Left ventricle myocardium inferior (tissue), 1 donor: ENCODE data around the gene APC. TPM values are rescaled to one million over a fixed set of nuclear protein-coding genes. Genes with fewer than 3 reads are reported as not detected.

Experiments used
- DNase-seq: peaks from one replicate; pipeline ENCODE4 v3.0.0-alpha.2; 2020
- H3K27ac ChIP-seq: fragments of 200-600 bp; replicated peaks from 2 replicates; pipeline ENCODE4 v1.8.0; 2021
- H3K27me3 ChIP-seq: fragments of 200-600 bp; 2 replicates; pipeline ENCODE4 v1.8.0; 2021; ENCODE audit warnings: low read depth
- H3K36me3 ChIP-seq: fragments of 200-600 bp; 2 replicates; pipeline ENCODE4 v1.8.0; 2021
- H3K4me1 ChIP-seq: fragments of 200-600 bp; 2 replicates; pipeline ENCODE4 v1.8.0; 2021
- H3K4me3 ChIP-seq: fragments of 200-600 bp; 2 replicates; pipeline ENCODE4 v1.8.0; 2021; ENCODE audit warnings: mild to moderate bottlenecking, moderate library complexity
- H3K9me3 ChIP-seq: fragments of 200-600 bp; replicated peaks from 2 replicates; pipeline ENCODE4 v1.8.0; 2021
- intact Hi-C: fragments of 100-400 bp; cut with micrococcal nuclease; formaldehyde crosslinking; loops from one replicate; pipeline ENCODE4 v1.11.0; 2022
- total RNA-seq: library from RNA; stranded (reverse); fragmentation: NEBNext Ultra II Directional; extraction: Animal tissue kit (Norgen Biotek cat#: 25700); gene quantifications from one replicate; pipeline ENCODE4 v1.2.1, GENCODE V29; 2021
- TF ChIP-seq, protein P1 (sequence below): fragments of 200-600 bp; IDR thresholded peaks from 2 replicates; pipeline ENCODE4 v1.8.0; 2021; ENCODE audit warnings: antibody characterized with exemption, mild to moderate bottlenecking, borderline replicate concordance
- donor health status: DM: no; HTN: yes; CAD: no; lungs with severe emphysema.

The APC gene
- total RNA-seq, 1 donor from 2014 or later, result 33.4 TPM

DNA sequence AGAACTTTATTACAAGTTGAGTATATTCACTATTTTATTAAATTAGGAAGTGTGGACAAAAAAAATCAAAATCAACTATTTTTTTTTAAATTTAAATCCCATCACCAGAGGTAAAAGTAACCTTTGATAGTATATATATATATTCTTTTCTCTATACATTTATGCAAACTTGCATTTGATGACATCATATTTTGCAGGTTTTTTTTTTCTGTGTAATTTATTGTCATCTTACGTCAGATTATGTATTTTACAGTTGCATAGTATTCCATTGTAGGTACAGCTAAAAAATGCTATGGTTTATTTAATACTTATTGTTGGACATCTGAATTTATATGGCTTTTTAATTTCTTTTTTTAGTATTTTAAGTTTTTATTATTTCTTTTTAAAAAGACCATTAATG lies 25.5 kb downstream of the APC start:
- H3K36me3 ChIP-seq, result peaks cover 14% of the 10 kb centered on the region
- no peaks in the 10 kb centered on the region for H3K9me3 ChIP-seq
- no peak overlapping the region for H3K4me3 ChIP-seq
- peaks cover 7% of the 10 kb centered on the region for H3K4me1 ChIP-seq
- DNase-seq, result no peak
- no peak overlapping the region for H3K27ac ChIP-seq
- TF ChIP-seq, protein P1, sequence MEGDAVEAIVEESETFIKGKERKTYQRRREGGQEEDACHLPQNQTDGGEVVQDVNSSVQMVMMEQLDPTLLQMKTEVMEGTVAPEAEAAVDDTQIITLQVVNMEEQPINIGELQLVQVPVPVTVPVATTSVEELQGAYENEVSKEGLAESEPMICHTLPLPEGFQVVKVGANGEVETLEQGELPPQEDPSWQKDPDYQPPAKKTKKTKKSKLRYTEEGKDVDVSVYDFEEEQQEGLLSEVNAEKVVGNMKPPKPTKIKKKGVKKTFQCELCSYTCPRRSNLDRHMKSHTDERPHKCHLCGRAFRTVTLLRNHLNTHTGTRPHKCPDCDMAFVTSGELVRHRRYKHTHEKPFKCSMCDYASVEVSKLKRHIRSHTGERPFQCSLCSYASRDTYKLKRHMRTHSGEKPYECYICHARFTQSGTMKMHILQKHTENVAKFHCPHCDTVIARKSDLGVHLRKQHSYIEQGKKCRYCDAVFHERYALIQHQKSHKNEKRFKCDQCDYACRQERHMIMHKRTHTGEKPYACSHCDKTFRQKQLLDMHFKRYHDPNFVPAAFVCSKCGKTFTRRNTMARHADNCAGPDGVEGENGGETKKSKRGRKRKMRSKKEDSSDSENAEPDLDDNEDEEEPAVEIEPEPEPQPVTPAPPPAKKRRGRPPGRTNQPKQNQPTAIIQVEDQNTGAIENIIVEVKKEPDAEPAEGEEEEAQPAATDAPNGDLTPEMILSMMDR, result no peak
- intact Hi-C loops, result no loop called here
- no peaks in the 10 kb centered on the region for H3K27me3 ChIP-seq

DNA sequence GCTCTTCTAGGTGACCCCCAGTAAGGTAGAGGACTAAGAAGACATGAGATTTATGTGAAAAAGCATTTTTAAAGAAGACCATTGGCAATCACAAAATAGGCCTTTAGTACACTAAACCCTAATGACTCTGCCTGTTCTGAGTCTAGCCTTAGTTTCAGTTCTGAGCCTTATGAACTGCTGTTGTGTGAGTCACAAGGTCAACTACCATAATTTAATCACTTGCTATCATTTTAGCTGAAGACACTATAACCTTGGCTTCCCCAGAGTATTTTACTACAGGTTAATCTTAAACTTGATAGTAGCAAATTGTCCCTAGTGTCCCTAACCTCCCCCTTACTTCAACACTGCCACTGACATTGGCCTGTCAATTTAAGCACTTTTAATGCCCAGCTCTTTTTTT lies 34.4 kb downstream of the APC start:
- no peak for DNase-seq
- H3K9me3 ChIP-seq, result no peaks in the 10 kb centered on the region
- no peaks in the 10 kb centered on the region for H3K4me1 ChIP-seq
- TF ChIP-seq, protein P1, result no peak
- no peak overlapping the region for H3K4me3 ChIP-seq
- intact Hi-C loops, result no loop called here
- no peaks in the 10 kb centered on the region for H3K27me3 ChIP-seq
- H3K36me3 ChIP-seq, result peaks cover 84% of the 10 kb centered on the region
- H3K27ac ChIP-seq, result no peak overlapping the region

DNA sequence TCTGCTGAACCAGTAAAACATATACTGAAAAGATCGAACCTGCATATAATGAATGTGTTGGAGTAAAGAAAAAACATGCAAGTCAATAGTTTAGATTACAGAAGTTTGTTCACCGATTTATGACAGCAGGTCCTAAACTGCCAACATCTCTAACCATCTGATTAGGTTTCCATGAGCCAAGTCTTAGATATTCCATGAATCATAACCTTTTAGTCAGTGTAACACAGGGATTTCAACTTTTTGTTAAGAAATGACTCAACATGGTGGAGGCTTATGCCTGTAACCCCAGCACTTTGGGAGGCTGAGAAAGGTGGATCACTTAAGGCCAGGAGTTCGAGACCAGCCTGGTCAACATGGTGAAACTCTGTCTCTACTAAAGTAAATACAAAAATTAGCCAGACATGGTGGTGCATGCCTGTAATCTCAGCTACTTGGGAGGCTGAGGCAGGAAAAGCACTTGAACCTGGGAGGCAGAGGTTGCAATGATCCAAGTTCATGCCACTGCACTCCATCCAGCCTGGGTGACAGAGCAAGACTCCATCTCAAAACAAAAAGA lies 38.7 kb downstream of the APC start:
- intact Hi-C loops, result no loop called here
- no peak overlapping the region for H3K27ac ChIP-seq
- H3K9me3 ChIP-seq, result no peaks in the 10 kb centered on the region
- peaks cover 71% of the 10 kb centered on the region for H3K36me3 ChIP-seq
- H3K4me1 ChIP-seq, result no peaks in the 10 kb centered on the region
- no peaks in the 10 kb centered on the region for H3K27me3 ChIP-seq
- DNase-seq, result no peak
- TF ChIP-seq, protein P1, result no peak
- no peak overlapping the region for H3K4me3 ChIP-seq

DNA sequence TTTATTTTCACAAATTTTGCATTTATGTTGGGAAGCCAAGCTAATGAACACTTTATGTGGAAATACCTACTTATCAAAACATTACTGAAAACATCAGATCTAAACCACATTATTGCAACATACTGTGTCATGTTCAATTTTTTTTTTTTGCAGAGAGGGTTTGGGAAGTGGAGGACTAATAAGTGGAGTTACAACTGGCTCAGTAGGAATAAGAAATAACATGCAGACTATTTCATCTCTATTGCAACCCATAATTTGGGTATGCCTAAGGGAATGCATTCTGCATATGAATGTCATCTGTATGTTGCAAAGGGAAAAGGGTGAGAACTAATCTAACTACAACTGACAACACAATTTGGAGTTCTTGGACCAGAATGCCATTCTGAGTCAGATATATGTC lies 41.8 kb downstream of the APC start:
- TF ChIP-seq, protein P1, result no peak
- H3K36me3 ChIP-seq, result peaks cover 73% of the 10 kb centered on the region
- no peaks in the 10 kb centered on the region for H3K9me3 ChIP-seq
- H3K4me1 ChIP-seq, result no peaks in the 10 kb centered on the region
- intact Hi-C loops, result no loop called here
- no peak overlapping the region for H3K4me3 ChIP-seq
- DNase-seq, result no peak
- no peak overlapping the region for H3K27ac ChIP-seq
- H3K27me3 ChIP-seq, result no peaks in the 10 kb centered on the region

DNA sequence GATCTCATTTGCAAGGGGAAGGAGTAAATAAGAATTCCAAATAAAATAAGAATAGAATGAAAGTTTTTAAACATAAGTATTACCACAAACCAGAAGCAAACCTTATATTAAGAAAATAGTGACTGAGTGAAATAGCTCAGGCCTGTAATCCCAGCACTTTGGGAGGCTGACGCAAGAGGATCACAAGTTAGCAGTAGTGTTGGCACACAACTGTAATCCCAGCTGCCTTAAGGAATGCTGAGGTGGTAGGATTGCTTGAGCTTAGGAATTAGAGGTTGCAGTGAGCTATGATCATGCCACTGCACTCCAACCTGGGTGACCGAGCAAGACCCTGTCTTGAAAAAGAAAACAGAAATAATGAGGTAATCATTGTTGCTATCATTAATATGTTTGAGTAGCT lies 47.0 kb downstream of the APC start:
- peaks cover 49% of the 10 kb centered on the region for H3K36me3 ChIP-seq
- H3K27me3 ChIP-seq, result no peaks in the 10 kb centered on the region
- no peak for DNase-seq
- TF ChIP-seq, protein P1, result no peak
- no peak overlapping the region for H3K4me3 ChIP-seq
- no peaks in the 10 kb centered on the region for H3K4me1 ChIP-seq
- intact Hi-C loops, result no loop called here
- H3K9me3 ChIP-seq, result no peaks in the 10 kb centered on the region
- no peak overlapping the region for H3K27ac ChIP-seq
